ENCODE data around the gene MAGI2. TPM values are rescaled to one million over a fixed set of nuclear protein-coding genes. Genes with fewer than 3 reads are reported as not detected.

MAGI2 gene
- total RNA-seq, 1 donor = 18.8 TPM

DNA sequence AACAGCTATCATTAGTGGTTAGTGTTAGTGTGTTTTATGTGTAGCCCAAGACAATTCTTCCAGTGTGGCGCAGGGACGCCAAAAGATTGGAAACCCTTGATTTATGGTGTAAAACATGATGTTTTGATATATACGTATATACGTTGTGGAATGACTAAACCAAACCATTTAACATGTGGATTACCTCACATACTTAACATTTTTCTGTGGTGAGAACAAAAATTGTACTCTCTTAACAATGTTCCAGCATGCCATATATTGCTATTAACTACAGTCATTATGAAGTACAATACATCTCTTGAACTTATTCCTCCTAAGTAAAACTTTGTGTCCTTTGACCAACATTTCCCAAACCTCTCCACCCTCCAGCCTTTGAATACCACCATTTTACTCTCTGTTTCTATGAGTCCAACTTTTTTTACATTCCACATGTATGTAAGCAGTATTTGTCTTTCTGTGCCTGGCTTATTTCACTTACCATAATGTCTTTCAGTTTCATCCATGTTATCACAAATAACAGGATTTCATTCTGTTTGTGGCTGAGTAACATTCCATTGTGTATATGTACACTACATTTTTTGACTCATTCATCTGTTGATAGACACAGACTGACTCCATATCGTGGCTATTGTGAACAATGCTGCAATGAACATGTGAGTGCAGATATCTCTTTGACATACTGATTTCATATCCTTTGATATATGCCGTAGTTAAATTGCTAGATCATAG lies 42.2 kb upstream of the MAGI2 start:
- peak; percentile 10 for DNase-seq (ENCODE audit: insufficient read length, low spot score, missing footprints)
- Histone ChIP-seq H2AFZ (ENCODE audit: low read length) (peak overlapping the region; percentile 33), H3K27me3 (ENCODE audit: insufficient read depth, low read length) (no peaks in the 10 kb centered on the region), H3K4me3 (ENCODE audit: insufficient read depth, low read length) (no peak overlapping the region), H3K27ac (ENCODE audit: low read depth, low read length) (peak overlapping the region; percentile 48), H3K9me3 (ENCODE audit: low read depth, low read length) (no peaks in the 10 kb centered on the region), H4K20me1 (ENCODE audit: insufficient read depth, low read length) (no peaks in the 10 kb centered on the region), H3K4me2 (ENCODE audit: insufficient read depth, low read length) (peak overlapping the region; percentile 7), H3K79me2 (ENCODE audit: insufficient read depth, low read length) (no peaks in the 10 kb centered on the region), H3K36me3 (ENCODE audit: insufficient read depth, low read length) (no peaks in the 10 kb centered on the region), H3K4me1 (ENCODE audit: insufficient read depth, low read length) (peaks cover 12% of the 10 kb centered on the region)
- TF ChIP-seq, protein P1, sequence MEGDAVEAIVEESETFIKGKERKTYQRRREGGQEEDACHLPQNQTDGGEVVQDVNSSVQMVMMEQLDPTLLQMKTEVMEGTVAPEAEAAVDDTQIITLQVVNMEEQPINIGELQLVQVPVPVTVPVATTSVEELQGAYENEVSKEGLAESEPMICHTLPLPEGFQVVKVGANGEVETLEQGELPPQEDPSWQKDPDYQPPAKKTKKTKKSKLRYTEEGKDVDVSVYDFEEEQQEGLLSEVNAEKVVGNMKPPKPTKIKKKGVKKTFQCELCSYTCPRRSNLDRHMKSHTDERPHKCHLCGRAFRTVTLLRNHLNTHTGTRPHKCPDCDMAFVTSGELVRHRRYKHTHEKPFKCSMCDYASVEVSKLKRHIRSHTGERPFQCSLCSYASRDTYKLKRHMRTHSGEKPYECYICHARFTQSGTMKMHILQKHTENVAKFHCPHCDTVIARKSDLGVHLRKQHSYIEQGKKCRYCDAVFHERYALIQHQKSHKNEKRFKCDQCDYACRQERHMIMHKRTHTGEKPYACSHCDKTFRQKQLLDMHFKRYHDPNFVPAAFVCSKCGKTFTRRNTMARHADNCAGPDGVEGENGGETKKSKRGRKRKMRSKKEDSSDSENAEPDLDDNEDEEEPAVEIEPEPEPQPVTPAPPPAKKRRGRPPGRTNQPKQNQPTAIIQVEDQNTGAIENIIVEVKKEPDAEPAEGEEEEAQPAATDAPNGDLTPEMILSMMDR (IDR thresholded peaks at IDR 0.05; ENCODE audit: extremely low read depth, low read depth, low read length) = no peak

DNA sequence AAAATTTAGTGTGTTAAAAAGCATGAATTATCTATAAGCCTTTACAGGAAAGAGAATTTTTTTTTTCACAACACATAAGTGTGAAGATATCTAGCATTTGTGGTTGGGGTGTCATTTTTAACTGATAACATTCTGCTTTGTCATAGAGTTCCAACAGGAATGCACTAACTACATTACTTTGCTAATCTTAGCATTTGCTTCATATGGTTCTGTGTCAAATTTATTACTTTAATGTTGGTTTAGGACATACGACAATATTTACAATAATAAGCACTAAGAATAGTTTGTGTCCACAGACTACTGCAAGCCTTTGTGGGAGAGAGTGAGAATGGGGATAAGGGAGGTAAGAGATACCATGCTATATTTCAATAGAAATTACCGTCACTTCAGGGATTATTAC lies 40.6 kb upstream of the MAGI2 start:
- Histone ChIP-seq H3K79me2 (ENCODE audit: insufficient read depth, low read length) (no peaks in the 10 kb centered on the region), H4K20me1 (ENCODE audit: insufficient read depth, low read length) (no peaks in the 10 kb centered on the region), H3K27ac (ENCODE audit: low read depth, low read length) (no peak overlapping the region), H3K4me2 (ENCODE audit: insufficient read depth, low read length) (no peak overlapping the region), H2AFZ (ENCODE audit: low read length) (no peak overlapping the region), H3K4me3 (ENCODE audit: insufficient read depth, low read length) (no peak overlapping the region), H3K36me3 (ENCODE audit: insufficient read depth, low read length) (no peaks in the 10 kb centered on the region), H3K9me3 (ENCODE audit: low read depth, low read length) (no peaks in the 10 kb centered on the region), H3K27me3 (ENCODE audit: insufficient read depth, low read length) (no peaks in the 10 kb centered on the region), H3K4me1 (ENCODE audit: insufficient read depth, low read length) (peaks cover 12% of the 10 kb centered on the region)
- no peak for DNase-seq (ENCODE audit: insufficient read length, low spot score, missing footprints)
- TF ChIP-seq, protein P1 (IDR thresholded peaks at IDR 0.05; ENCODE audit: extremely low read depth, low read depth, low read length) = no peak

DNA sequence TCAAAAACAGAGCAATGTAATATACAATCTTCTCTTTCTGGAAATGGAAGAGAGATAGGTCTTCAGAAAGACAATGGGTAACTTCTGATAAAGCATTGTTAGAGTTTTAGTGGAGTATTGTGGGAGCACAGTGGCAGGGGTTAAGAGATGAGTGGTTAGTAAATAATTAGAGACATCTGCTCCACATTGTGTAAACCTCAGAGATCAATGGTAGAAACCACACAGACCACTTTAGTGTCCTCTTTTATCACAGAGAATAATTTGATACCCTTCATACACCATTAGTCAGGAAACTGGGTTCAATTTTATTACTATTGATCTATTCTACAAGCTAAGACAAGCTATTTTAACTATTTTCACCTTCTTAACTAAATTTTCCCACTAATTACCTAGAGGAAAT lies 35.9 kb upstream of the MAGI2 start:
- Histone ChIP-seq H2AFZ (ENCODE audit: low read length) (no peak overlapping the region), H3K36me3 (ENCODE audit: insufficient read depth, low read length) (no peaks in the 10 kb centered on the region), H3K27ac (ENCODE audit: low read depth, low read length) (no peak overlapping the region), H3K27me3 (ENCODE audit: insufficient read depth, low read length) (no peaks in the 10 kb centered on the region), H3K9me3 (ENCODE audit: low read depth, low read length) (no peaks in the 10 kb centered on the region), H3K79me2 (ENCODE audit: insufficient read depth, low read length) (no peaks in the 10 kb centered on the region), H3K4me3 (ENCODE audit: insufficient read depth, low read length) (no peak overlapping the region), H4K20me1 (ENCODE audit: insufficient read depth, low read length) (no peaks in the 10 kb centered on the region), H3K4me2 (ENCODE audit: insufficient read depth, low read length) (no peak overlapping the region), H3K4me1 (ENCODE audit: insufficient read depth, low read length) (no peaks in the 10 kb centered on the region)
- TF ChIP-seq, protein P1 (IDR thresholded peaks at IDR 0.05; ENCODE audit: extremely low read depth, low read depth, low read length) = no peak
- DNase-seq (ENCODE audit: insufficient read length, low spot score, missing footprints) = no peak

DNA sequence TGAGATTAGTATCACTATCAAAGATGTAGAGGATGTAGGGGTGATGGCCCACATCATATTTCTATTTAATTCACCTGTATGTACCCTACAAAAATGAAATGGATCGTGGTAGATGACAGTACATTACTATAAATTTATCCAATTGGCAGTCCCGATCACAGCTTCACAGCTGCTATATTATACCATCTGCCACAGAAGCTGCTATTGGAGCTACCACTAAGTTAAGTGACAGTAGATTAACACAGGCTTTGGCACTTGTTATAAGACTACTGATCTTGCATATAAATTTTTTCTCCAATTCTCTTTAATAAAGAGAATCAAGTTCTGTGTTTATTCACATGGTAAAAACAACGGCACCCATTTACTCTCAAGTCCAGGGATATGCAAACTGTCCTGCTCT lies 24.9 kb upstream of the MAGI2 start:
- Histone ChIP-seq H3K36me3 (ENCODE audit: insufficient read depth, low read length) (no peaks in the 10 kb centered on the region), H3K4me1 (ENCODE audit: insufficient read depth, low read length) (no peaks in the 10 kb centered on the region), H3K79me2 (ENCODE audit: insufficient read depth, low read length) (no peaks in the 10 kb centered on the region), H3K9me3 (ENCODE audit: low read depth, low read length) (no peaks in the 10 kb centered on the region), H4K20me1 (ENCODE audit: insufficient read depth, low read length) (no peaks in the 10 kb centered on the region), H3K27ac (ENCODE audit: low read depth, low read length) (no peak overlapping the region), H2AFZ (ENCODE audit: low read length) (no peak overlapping the region), H3K4me3 (ENCODE audit: insufficient read depth, low read length) (no peak overlapping the region), H3K4me2 (ENCODE audit: insufficient read depth, low read length) (no peak overlapping the region), H3K27me3 (ENCODE audit: insufficient read depth, low read length) (no peaks in the 10 kb centered on the region)
- no peak for DNase-seq (ENCODE audit: insufficient read length, low spot score, missing footprints)
- TF ChIP-seq, protein P1 (IDR thresholded peaks at IDR 0.05; ENCODE audit: extremely low read depth, low read depth, low read length) = no peak

All from osteoblast (primary cell).